Muscle of back (tissue), 11 donors: ENCODE data around the gene GIPC2. TPM values are rescaled to one million over a fixed set of nuclear protein-coding genes. Genes with fewer than 3 reads are reported as not detected.

Experiments used
- DNase-seq, 3 donors: peaks; one replicate each; pipeline versions ENCODE4 v3.0.0 to v3.0.0-alpha.2; 2013
- polyA plus RNA-seq, 10 donors: library from polyadenylated mRNA; unstranded; fragments of 120-200 nt; gene quantifications; one replicate each; pipeline ENCODE4 v1.2.1, GENCODE V29; 2013; ENCODE audit not compliant: insufficient read length in 10 of 10

Gene GIPC2
- polyA plus RNA-seq, 10 donors, result 0.85 to 2.2 (median 1.3) TPM

DNA sequence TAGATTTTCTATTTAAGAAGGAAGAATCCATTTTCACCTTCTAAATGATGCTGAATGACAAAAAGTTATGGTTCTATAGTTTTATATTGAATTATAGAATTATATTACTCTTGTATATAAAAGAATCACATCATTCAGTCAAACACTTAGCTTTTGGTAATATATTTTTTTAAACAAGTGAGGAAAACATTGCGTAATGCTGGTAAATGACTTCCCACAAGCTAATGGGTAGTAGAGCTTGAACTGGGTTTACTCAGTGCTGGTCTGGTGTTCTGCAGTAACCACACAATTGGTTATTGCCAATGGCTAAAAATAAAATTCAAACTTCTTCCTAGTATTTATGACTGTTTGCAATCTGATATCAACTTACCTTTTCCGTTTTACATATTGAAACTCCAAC, 10.6 kb upstream of the GIPC2 start:
- no peak for DNase-seq

DNA sequence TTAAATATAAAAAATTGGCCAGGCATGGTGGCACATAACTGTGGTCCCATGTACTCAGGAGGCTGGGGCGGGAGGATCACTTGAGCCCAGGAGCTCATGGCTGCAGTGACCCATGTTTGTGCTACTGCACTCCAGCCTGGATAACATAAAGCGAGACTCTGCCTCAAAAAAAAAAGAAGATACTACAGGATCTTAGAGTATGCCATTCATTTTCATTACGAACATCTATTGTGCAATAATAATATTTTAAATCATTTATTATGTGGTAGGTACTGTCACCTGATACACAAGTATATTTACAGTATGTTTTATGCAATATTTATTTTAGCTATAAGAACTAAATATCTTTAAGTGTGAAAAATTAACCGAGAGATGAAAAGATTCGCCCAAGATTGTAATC, 9.3 kb upstream of the GIPC2 start:
- no peak for DNase-seq

DNA sequence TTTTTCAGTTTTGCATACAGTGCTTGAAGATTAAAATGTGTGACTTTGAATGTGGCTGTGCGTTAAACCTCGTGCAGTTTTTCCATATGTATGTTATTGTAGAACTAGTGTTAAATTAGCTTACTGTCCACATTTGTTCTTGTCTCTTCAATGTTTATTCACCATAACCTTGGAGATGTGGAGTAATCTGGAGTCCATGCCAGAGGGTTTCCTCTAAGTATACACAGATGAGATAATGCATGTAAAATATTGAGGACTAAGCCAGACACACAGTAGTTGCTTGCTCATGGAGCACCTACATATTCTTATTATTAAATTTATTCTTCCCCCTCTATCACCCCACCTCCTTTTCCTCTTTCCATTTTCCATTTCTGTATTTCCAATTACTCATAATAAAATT, 7.7 kb upstream of the GIPC2 start:
- DNase-seq, result peak in 2 of 3 donors; percentile 27 to 42

DNA sequence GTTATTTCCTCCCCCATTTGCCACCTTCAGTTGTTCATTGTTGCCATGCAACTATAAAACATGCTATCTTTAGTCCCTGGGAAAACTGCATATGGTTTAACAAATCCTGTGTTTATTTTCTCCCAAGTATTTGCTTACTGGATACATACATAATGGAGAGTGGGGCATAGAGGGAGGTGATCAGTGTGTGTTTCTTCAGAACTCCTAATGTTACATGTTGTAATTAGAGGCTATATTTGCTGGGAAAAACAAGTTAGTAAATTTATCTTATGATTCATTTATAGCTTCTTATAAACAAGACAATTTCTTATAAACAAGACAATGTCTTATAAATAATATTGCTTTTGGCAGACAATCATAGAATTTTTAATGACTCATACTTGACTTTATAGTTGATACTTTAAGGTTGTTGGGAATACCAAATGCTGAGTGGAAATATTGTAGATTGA, 7.3 kb upstream of the GIPC2 start:
- no peak for DNase-seq

DNA sequence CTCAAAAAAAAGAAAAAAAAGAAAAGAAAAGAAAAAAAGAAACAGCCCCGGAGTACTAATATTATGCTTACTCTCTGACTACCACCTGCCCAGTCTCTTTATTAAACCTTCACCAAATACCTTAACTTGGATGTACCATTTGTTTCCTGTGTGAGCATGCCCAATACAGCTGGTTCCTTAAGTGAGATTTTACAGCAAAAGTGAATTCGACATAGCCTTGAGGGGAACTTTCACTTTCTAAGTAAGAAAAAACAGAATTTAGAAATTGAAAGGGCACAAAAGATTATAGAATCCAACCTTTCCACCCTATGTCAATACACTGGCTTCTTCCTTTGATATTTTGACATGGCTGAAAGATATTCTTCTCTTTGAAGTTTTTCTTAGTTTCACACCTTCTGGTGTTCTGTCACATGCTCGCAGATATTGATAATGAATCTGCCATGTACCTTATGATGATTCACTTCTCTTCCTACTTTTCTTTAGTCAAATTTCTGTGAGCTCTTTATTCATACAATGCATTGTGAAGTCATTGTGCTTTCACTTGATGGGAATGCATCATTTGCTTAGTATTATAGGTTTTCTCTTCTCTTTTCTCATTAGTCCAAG, 5.2 kb upstream of the GIPC2 start:
- DNase-seq, result no peak

DNA sequence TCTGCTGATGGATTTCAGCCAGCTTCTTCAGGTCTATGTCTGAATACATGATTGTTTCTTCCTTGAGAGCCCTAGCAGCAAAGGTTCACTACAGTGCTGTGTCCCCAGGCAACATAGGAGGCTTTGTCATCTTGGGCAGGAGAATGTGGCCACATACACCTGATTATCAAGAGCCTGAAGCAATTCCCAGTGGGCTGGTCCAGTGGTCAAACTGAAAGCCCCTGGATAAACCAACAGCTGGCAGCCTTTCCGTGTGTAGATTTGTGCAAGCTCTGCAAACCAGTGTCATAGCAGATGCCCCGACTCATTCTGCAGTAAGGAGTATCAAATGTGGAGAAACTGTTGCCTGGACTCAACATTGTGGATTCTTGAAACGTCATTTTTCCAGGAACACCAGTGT, 2.3 kb upstream of the GIPC2 start:
- peak in 1 of 3 donors; percentile 9 for DNase-seq

DNA sequence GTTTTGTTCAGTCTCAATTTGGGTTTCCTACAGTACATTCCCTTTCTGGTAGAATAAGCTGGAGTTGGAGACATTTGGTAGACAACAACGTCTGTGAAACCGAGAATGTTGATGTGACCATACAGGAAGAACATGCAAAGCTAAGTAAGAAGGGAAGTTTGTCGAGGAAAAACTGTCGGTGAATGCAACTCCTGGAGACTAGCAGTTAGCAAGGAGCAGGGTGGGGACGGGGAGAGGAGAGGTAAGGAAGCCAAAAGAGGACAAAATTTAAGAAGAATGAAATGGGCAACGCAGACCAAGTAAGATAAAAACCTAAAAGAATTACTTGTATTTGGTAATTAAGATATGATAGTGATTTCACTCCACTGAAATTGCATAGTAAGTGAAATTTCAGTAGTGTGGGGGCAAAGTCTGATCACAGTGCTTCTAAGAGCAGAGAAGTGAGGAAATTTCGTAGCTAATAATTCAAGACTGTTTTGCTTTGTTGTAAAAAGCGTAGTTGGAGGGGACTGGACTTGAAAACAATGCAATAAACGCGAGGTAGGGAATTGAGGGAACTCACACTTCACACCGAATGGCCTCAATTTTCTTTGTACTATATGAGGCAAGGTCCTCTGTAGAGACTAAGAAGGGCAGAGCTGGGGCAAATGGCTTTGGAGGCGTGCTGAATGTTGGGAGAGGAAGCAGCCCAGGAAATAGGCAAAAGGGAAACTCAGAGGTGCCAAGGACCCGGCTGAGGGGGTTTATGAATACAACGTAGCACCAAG, 787 bp upstream of the GIPC2 start:
- DNase-seq, result peak in 1 of 3 donors; percentile 35

DNA sequence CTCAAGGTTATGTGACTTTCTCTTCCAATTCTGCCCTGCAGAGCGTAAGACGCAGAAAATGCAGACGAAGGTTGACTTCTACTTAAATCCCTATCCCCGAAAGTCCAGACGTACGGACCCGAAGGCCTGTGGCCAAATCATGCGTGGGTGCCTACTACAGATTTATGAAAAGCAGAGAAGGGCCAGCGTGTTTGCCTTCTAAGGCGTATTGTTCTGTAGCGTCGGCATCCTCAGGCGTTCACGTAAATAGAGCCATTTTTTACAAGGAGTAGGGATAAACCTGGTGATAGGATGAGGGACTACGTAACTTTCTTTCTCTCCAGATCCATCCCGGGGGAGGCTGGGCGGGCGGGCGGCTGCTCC, 222 bp upstream of the GIPC2 start:
- peak in 1 of 3 donors; percentile 64 for DNase-seq

DNA sequence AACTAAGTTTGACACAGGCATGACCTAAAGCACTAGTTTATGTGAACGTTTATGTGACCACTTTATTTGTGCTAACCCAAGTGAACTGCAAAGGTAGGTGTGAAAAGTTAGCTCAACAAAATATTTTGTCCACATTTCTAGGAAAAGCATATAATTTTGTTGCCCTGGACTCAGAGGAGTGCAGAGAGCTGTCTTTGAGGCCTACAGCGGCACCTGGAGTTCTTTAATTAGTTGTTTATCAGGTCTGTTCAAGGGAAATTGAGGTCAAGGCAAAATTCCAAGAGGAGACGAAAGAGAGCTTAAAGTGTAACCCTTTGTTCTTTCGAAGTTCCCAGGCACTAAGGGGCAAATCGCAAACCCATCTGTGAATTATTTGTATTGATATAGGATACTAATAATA, 1.3 kb downstream of the GIPC2 start:
- peak in 1 of 3 donors; percentile 6 for DNase-seq

DNA sequence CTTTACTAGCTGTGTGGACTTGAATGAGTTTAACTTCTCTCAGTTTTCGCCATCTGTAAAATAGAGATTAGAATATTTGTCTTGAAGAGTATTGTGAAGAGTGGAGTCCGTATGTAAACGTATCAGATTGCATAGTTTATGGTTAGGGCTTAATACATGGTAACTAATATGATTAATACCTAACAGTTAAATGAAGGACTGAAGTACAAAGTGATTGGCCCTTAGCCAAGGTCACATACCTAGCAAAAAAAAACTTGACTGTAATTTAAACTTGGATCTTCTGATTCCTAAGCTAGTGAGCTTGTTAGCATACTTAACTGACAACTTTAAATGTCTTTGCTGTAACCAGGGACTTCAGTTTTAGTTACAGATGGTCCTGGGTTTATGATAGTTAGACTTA, 1.9 kb downstream of the GIPC2 start:
- DNase-seq, result no peak

DNA sequence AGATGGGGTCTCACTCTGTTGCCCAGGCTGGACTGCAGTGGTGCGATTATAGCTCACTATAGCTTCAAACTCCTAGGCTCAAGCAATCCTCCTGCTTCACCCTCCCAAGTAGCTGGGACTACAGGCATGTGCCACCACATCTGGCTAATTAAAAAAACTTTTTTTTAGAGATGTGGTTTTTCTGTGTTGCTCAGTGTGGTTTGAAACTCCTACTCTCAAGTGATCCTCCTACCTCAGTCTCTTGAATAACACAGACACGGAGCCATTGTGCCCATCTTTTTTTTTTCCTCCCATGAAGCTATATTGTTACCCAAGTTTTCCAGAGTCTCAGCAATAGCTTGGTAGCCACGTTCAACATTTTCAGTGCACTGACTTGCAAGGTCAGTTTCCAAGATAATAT, 2.7 kb downstream of the GIPC2 start:
- no peak for DNase-seq

DNA sequence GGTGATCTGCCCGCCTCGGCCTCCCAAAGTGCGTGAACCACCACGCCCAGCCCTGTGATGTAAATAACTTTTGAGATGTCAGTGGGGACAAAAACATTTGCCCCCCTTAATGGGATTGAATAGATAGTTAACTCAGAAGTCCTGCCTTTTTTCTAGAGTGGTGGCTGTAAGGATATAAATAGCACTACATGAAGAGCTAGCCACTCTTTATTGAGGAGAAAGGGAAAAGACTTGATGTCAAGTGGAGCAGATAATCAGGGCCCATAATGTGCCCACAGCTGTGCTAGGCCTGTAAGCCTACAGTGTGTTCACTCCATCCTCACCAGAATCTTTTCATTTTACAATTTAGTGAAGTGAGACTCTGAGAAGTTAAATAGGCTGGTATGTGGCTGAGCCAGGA, 3.6 kb downstream of the GIPC2 start:
- DNase-seq, result no peak

DNA sequence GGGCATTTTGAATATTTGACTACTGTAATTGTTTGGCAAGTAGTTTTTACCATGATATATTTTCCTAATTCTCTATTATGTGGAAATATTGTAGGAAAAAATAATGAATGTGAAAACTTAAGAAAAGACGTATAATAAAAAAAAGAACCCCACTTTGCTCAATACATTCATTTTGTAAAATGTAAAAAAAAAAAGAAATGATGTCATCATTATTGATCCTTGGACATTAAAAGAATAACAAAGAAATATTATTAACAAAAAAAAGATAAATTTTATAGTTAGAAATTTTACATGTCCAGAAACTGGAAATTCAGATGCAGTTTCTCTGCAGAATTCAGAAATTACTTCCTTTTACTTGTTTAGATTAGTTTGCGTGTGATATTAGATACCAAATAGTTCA, 5.2 kb downstream of the GIPC2 start:
- DNase-seq, result no peak

DNA sequence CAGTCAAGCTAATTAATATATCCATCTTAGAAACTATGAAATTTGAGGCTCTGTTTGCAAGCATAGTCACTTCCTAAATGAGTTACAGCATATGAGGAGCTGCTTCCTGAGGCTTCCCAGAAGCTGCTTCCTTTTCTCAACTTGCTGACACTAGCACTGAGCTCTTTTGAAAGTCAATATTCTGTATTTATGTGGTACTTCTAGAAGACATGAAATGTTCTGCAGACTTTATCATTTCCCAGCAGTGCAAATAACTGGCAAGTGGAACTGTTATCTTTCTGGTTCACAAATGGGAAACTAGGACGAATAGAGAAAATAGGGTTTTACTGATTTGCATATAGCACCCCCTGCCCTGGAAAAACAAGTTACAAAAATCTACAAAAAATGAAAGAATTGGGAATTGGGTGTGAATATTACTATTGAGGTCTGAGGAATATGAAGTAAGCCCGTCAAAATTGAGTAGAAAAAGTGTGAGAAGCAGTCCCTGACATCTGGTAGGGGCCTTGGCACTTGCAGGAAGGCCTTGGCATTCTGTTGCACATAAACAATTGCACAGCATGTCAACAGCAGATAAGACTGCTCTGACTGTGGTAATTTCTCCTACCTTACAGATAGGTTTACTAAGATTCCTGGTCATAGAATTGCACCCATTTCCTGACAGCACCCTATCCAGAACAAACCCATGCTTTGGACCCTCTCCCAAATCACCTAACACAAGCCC, 7.1 kb downstream of the GIPC2 start:
- no peak for DNase-seq

DNA sequence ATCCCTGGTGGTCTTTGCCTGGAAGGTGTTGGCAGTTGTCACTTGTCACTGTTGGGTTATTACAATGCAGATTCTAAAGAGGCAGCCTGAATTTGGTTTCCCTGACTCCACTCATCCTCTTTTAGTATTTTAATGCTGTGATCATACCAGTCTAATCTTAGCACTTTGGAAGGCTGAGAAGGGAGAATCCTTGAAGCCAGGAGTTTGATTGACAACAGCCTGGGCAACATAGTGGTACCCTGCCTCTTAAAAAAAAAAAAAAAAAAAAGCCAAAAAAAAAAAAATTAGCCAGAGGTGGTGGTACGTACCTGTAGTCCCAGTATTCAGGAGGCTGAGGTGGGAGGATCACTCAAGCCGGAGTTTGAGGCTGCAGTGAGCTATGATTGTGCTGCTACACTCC, 7.7 kb downstream of the GIPC2 start:
- DNase-seq, result no peak

DNA sequence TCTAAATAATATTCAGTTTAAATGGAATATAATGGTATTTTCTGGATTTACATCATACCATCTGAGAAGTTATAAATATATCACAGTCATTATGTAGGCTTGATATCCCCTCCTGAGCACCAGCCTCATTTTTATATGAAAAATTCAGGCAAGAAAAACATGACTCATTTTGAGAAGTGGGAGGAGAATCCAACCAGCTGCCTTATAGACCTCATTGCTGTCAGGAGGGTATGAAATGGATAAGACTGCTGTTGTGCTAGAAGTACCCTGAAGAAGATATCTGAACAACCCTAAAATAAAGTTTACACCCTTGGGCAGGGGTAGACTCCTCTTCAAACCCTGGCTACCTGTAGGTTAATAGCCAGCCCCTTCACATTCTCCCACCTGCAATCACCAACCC, 8.8 kb downstream of the GIPC2 start:
- DNase-seq, result no peak

DNA sequence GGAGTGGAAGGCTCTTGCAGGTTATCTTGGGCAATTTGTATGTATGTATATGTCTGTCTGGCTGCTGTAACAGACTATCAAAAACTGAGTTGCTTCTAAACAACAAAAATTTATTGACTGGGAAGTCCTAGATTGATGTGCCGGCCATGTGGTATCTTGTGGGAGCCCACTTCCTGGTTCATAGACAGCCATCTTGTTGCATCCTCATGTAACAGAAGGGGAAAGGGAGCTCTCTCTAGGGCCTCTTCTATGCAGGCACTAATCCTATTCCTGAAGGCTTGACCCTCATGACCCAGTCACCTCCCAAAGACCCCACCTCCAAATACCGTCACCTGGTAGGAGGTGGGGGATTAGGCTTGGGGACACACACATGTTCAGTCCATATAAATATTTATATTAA, 9.2 kb downstream of the GIPC2 start:
- no peak for DNase-seq

DNA sequence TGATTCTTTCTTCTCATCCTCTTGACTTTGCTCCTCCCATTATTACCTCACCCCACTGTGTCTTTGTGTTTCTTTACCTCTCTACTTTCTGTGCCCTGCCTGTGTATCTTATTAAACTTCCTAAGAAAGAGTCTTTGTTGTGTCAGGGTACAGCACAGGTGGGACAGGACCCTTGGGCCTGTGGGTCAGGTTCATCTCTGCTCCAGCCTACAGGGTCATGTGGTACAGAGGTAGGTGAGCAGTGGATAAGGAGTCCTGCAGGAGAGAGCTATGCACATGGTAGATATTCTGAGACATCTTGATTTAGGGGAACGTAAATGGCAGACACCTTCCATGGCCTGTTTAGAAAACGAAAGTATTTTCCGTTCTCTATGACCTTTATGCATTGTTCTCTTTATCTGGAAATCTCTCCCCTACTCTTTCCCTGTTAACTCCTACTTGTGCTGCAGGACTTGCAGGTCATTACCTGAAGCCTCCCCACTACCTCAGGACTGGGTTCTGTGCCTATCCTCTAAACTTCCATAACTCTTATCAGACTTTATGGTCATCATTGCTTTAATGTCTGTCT, 9.9 kb downstream of the GIPC2 start:
- no peak for DNase-seq

DNA sequence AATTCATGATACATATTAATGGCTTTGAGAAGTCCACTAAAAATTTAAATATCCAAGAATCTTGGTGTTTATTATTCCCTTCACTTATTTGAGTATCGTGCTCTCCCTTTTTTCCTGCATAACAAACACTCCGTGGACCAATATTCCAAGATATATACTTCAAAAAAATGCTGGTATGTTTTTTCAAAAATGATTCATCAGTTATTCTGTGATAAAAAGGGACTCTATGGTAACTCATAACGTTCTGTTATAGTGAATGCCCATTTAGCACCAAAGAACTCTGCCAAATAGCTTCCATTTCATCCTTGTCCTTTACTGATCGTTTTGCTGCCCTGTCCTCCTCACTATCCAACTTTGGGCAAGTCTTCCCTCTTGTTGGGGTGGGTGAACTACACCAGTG, 12.9 kb downstream of the GIPC2 start:
- DNase-seq, result no peak

DNA sequence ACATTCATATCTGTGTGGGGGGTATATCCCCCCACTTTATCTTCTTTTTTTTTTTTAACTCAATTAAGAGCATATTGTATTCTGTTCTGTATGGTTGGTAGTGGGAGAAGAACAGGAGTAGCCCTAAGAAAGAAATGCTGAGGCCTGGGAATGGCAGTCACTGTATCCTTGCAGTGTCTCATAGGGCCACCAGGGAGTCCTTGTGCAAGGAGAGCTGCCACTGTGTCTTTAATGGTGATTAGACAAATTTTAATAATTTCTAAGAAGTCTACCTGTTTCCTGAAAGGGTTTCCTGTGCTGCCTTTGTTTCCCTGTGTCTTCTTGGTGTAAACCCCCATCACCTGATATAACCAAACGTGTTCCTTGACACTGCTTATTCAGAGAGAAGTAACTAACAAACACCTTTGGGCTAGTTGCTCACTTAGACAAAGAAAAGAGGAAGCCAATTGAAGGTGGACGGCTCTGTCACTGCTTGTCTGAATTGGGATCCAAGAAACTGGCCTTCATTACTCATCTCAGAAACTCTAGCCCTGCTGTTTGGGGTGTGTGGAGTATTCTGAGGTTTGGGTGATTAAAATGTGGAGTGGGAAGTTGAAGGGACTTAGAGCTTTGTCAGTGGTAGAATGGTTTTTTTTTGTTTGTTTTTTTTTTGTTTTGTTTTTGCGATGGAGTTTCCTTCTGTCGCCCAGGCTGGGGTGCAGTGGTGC, 15.2 kb downstream of the GIPC2 start:
- no peak for DNase-seq

DNA sequence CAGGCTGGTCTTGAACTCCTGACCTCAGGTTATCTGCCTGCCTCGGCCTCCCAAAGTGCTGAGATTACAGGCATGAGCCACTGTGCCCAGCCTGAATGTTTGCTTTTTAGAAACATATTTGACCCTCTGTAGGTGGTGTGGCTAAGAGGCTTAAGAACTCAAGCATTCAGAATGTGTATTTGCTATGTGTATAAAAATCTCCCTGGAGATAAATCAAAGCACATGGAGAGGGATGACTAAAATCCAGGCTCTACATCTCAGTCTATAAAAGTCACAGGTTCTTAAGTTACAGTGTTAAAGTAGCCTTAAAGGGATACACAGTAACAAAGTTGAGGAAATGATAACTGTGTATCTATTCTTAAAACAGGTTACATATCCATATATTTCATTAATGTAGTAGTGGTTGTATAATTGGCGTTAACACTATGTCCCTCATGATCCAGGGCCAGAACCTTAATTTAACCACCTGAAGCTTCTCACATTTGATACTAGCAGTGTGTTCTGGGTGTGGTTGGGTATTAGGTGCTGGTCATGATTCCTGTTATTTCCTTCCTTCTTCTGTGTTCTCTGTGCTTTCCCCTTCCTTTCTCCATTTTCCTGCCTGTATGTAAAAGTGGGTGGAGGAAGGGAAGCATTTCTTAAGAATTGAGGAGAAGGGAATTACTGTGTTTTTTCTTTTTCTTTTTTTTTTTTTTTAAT, 16.2 kb downstream of the GIPC2 start:
- DNase-seq, result peak in 1 of 3 donors; percentile 52
